PC-3 (cell line): ENCODE data around the gene FANCE. TPM values are rescaled to one million over a fixed set of nuclear protein-coding genes. Genes with fewer than 3 reads are reported as not detected.

Experiments used
- ATAC-seq: fragments of 200-7000 bp; cut with Tn5 transposase; 2 replicates; pipeline ENCODE4 v1.9.1; 2020; ENCODE audit warnings: mild to moderate bottlenecking, moderate library complexity
- BruUV-seq: library from RNA; stranded (reverse); fragments of 400-500 nt; replicated peaks from 2 replicates; lab custom pipeline; 2021; lab: Mats Ljungman, UMichigan
- CTCF ChIA-PET: fragments of 300-600 bp; sonication (Branson Sonifier 250); formaldehyde crosslinking; loops from one replicate; lab custom pipeline; 2022; ENCODE audit warnings: antibody characterized with exemption; lab: Charles Lee
- POLR2A ChIA-PET: fragments of 300-600 bp; sonication (Branson Sonifier 250); formaldehyde crosslinking; loops from one replicate; lab custom pipeline; 2022; ENCODE audit warnings: antibody characterized with exemption; ENCODE audit not compliant: unreplicated experiment; lab: Charles Lee
- DNase-seq: peaks from one replicate; pipeline ENCODE4 v3.0.0-alpha.2; 2015
- H2AFZ ChIP-seq: fragments of 300-600 bp; sonication (generic); 2 replicates; pipeline ENCODE4 v1.6.0; 2016; ENCODE audit warnings: antibody characterized with exemption, low read length
- H3F3A ChIP-seq: fragments of 300-600 bp; sonication (generic); one replicate; pipeline ENCODE4 v1.6.0; 2017; ENCODE audit warnings: antibody characterized with exemption, low read length, control low read depth, mild to moderate bottlenecking; ENCODE audit not compliant: unreplicated experiment
- H3K27ac ChIP-seq: fragments of 300-600 bp; sonication (generic); 2 replicates; pipeline ENCODE4 v1.5.1; 2016; ENCODE audit warnings: mild to moderate bottlenecking, low read length
- H3K27me3 ChIP-seq: fragments of 300-600 bp; sonication (generic); 2 replicates; pipeline ENCODE4 v1.6.1; 2016; ENCODE audit warnings: low read length, mixed read lengths
- H3K36me3 ChIP-seq: fragments of 300-600 bp; sonication (generic); 2 replicates; pipeline ENCODE4 v1.6.1; 2016; ENCODE audit warnings: low read depth, mixed run types, low read length, mixed read lengths
- H3K4me1 ChIP-seq: fragments of 300-600 bp; sonication (generic); 2 replicates; pipeline ENCODE4 v1.5.1; 2016; ENCODE audit warnings: low read length; ENCODE audit not compliant: insufficient read depth
- H3K4me2 ChIP-seq: fragments of 300-600 bp; sonication (generic); 2 replicates; pipeline ENCODE4 v1.6.0; 2016; ENCODE audit warnings: low read length
- H3K4me3 ChIP-seq: fragments of 300-600 bp; sonication (generic); 2 replicates; pipeline ENCODE4 v1.5.1; 2016; ENCODE audit warnings: mild to moderate bottlenecking, low read length, mixed read lengths
- H3K79me2 ChIP-seq: fragments of 300-600 bp; sonication (generic); 2 replicates; pipeline ENCODE4 v1.6.1; 2017; ENCODE audit warnings: low read length, mixed read lengths
- H3K9ac ChIP-seq: fragments of 300-600 bp; sonication (generic); 2 replicates; pipeline ENCODE4 v1.6.0; 2016; ENCODE audit warnings: mild to moderate bottlenecking, low read length
- H3K9me2 ChIP-seq: fragments of 300-600 bp; sonication (generic); replicated peaks from 2 replicates; pipeline ENCODE4 v1.6.1; 2016; ENCODE audit warnings: mixed run types, low read length, mixed read lengths
- H3K9me3 ChIP-seq: fragments of 300-600 bp; sonication (generic); 2 replicates; pipeline ENCODE4 v1.6.1; 2016; ENCODE audit warnings: low read length, mixed read lengths
- H4K20me1 ChIP-seq: fragments of 300-600 bp; sonication (generic); 2 replicates; pipeline ENCODE4 v1.6.1; 2016; ENCODE audit warnings: low read length, mixed read lengths
- EZH2 ChIP-seq: fragments of 300-600 bp; sonication (generic); IDR thresholded peaks from one replicate; pipeline ENCODE4 v1.6.1; 2017; ENCODE audit warnings: antibody characterized with exemption, mild to moderate bottlenecking, low read length; ENCODE audit not compliant: unreplicated experiment
- EZH2phosphoT487 ChIP-seq: fragments of 300-600 bp; sonication (generic); IDR thresholded peaks from 2 replicates; pipeline ENCODE4 v1.6.1; 2018; ENCODE audit warnings: mild to moderate bottlenecking, antibody characterized with exemption, low read length, borderline replicate concordance
- intact Hi-C: fragments of 100-400 bp; cut with micrococcal nuclease; formaldehyde crosslinking; loops from 2 replicates; pipeline ENCODE4 v1.9.0; 2023
- total RNA-seq: library from RNA; depleted of rRNA; stranded (reverse); fragments of >200 nt; gene quantifications from 2 replicates; pipeline ENCODE4 v1.2.3, GENCODE V29; 2014
- TF ChIP-seq, protein P1 (sequence below): fragments of 300-600 bp; sonication (generic); conservative IDR thresholded peaks from 2 replicates; pipeline ENCODE4 v1.5.1; 2017; ENCODE audit warnings: antibody characterized with exemption, low read depth, mild to moderate bottlenecking, low read length

Gene FANCE
- total RNA-seq, 1 experiment from 2014 or later = 13.8 TPM

- ChIA-PET CTCF (no interaction called here), POLR2A (no interaction called here)
- no peak for ATAC-seq
- BruUV-seq = no TSS peak
- Histone ChIP-seq H2AFZ (no peak overlapping the region), H3K27me3 (no peaks in the 10 kb centered on the region), H4K20me1 (no peaks in the 10 kb centered on the region), H3K36me3 (peaks cover 10% of the 10 kb centered on the region; the same call in 1 of the 2 replicates), H3F3A (no peaks in the 10 kb centered on the region), H3K4me1 (peaks cover 5% of the 10 kb centered on the region), H3K9me3 (no peaks in the 10 kb centered on the region), H3K4me2 (no peak overlapping the region), H3K27ac (no peak overlapping the region), H3K9ac (no peak overlapping the region), H3K9me2 (no peaks in the 10 kb centered on the region), H3K4me3 (no peak overlapping the region), H3K79me2 (peaks cover 8% of the 10 kb centered on the region)
- no peak for TF ChIP-seq EZH2phosphoT487
- TF ChIP-seq EZH2 = no peak
- TF ChIP-seq, protein P1, sequence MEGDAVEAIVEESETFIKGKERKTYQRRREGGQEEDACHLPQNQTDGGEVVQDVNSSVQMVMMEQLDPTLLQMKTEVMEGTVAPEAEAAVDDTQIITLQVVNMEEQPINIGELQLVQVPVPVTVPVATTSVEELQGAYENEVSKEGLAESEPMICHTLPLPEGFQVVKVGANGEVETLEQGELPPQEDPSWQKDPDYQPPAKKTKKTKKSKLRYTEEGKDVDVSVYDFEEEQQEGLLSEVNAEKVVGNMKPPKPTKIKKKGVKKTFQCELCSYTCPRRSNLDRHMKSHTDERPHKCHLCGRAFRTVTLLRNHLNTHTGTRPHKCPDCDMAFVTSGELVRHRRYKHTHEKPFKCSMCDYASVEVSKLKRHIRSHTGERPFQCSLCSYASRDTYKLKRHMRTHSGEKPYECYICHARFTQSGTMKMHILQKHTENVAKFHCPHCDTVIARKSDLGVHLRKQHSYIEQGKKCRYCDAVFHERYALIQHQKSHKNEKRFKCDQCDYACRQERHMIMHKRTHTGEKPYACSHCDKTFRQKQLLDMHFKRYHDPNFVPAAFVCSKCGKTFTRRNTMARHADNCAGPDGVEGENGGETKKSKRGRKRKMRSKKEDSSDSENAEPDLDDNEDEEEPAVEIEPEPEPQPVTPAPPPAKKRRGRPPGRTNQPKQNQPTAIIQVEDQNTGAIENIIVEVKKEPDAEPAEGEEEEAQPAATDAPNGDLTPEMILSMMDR = no peak
- no peak for DNase-seq
- intact Hi-C loops = no loop called here
These were observed 42.9 kb upstream of the FANCE start for GRCh38 chr6:35409245-35409644.

GRCh38 chr6:35410131-35410530 lies 42.0 kb upstream of the FANCE start:
- POLR2A ChIA-PET = no interaction called here
- CTCF ChIA-PET = no interaction called here
- no peaks in the 10 kb centered on the region for H3F3A ChIP-seq
- H3K27me3 ChIP-seq = no peaks in the 10 kb centered on the region
- H4K20me1 ChIP-seq = no peaks in the 10 kb centered on the region
- no peak overlapping the region for H3K9ac ChIP-seq
- no peak overlapping the region for H3K4me3 ChIP-seq
- ATAC-seq (no peak), DNase-seq (no peak)
- peaks cover 10% of the 10 kb centered on the region; the same call in 1 of the 2 replicates for H3K36me3 ChIP-seq
- no peak overlapping the region for H3K4me2 ChIP-seq
- H3K9me2 ChIP-seq = no peaks in the 10 kb centered on the region
- H3K27ac ChIP-seq = no peak overlapping the region
- H2AFZ ChIP-seq = no peak overlapping the region
- 0 out of 2 replicates have a peak, but pooled peaks cover 3% of the 10 kb centered on the region for H3K79me2 ChIP-seq
- BruUV-seq = no TSS peak
- TF ChIP-seq EZH2phosphoT487 (no peak), EZH2 (no peak)
- TF ChIP-seq, protein P1 = no peak
- H3K4me1 ChIP-seq = peaks cover 14% of the 10 kb centered on the region
- intact Hi-C loops = no loop called here
- no peaks in the 10 kb centered on the region for H3K9me3 ChIP-seq

- no TSS peak for BruUV-seq
- Histone ChIP-seq H2AFZ (no peak overlapping the region), H3K9me2 (no peaks in the 10 kb centered on the region), H3K4me2 (no peak overlapping the region), H3K36me3 (peaks cover 10% of the 10 kb centered on the region; the same call in 1 of the 2 replicates), H4K20me1 (no peaks in the 10 kb centered on the region), H3K9ac (no peak overlapping the region), H3K9me3 (no peaks in the 10 kb centered on the region), H3K27ac (no peak overlapping the region), H3F3A (no peaks in the 10 kb centered on the region), H3K79me2 (0 out of 2 replicates have a peak, but pooled peaks cover 3% of the 10 kb centered on the region), H3K4me3 (no peak overlapping the region), H3K27me3 (no peaks in the 10 kb centered on the region), H3K4me1 (peaks cover 19% of the 10 kb centered on the region)
- DNase-seq (no peak), ATAC-seq (no peak)
- ChIA-PET CTCF (interaction anchor here (0.7 kb wide), 1 partner anchor 15 kb away, joined by 3 read pairs; no protein-coding TSS in a partner anchor), POLR2A (no interaction called here)
- intact Hi-C loops = no loop called here
- TF ChIP-seq EZH2 = no peak
- TF ChIP-seq, protein P1 = no peak
- TF ChIP-seq EZH2phosphoT487 = no peak
These were observed 41.1 kb upstream of the FANCE start for GRCh38 chr6:35411066-35411465.
